Hepatocyte (in vitro differentiated cells): ENCODE measurements around the gene UBL3.

Experiments used
- CTCF ChIP-seq: fragments of 200-600 bp; sonication (generic); IDR thresholded peaks from 2 replicates; pipeline ENCODE4 v1.5.1; 2016; ENCODE audit warnings: antibody characterized with exemption, mild to moderate bottlenecking; ENCODE audit not compliant: poor library complexity
- EZH2phosphoT487 ChIP-seq: fragments of 200-600 bp; sonication (generic); IDR thresholded peaks from one replicate; pipeline ENCODE4 v1.6.1; 2018; ENCODE audit warnings: antibody characterized with exemption, mild to moderate bottlenecking, low read depth, moderate library complexity; ENCODE audit not compliant: unreplicated experiment, severe bottlenecking

GRCh38 chr13:29887030-29887557 is 36.7 kb upstream of the UBL3 start:
- TF ChIP-seq CTCF (no peak), EZH2phosphoT487 (no peak)
